Endothelial cell of umbilical vein (primary cell): ENCODE data around the gene KDM3B. TPM values are rescaled to one million over a fixed set of nuclear protein-coding genes. Genes with fewer than 3 reads are reported as not detected.

Source experiments
- BruUV-seq: library from RNA; stranded (reverse); fragments of 400-500 nt; replicated peaks from 2 replicates; lab custom pipeline; 2021; lab: Mats Ljungman, UMichigan
- CTCF ChIA-PET: fragments of 300-600, 350-600 bp; sonication (Branson Sonifier 250); formaldehyde crosslinking; loops from one replicate; lab custom pipeline; 2021; ENCODE audit warnings: antibody characterized with exemption, inconsistent platforms; lab: Charles Lee
- POLR2A ChIA-PET: fragments of 300-600, 350-600 bp; sonication (Branson Sonifier 250); formaldehyde crosslinking; loops from one replicate; lab custom pipeline; 2021; ENCODE audit warnings: antibody characterized with exemption, inconsistent platforms; lab: Charles Lee
- DNase-seq: peaks from one replicate; pipeline ENCODE4 v3.0.0-alpha.2; 2011; ENCODE audit warnings: low read depth, low spot score
- FAIRE-seq: peaks from 2 replicates; lab custom pipeline; 2011; peaks lifted over from hg19 to GRCh38; lab: Jason Lieb, UNC
- H2AFZ ChIP-seq: 2 replicates; pipeline ENCODE4 v1.6.0; 2012; ENCODE audit warnings: low read depth, low read length, control low read depth, inconsistent platforms
- H3K27ac ChIP-seq: 2 replicates; pipeline ENCODE4 v1.5.1; 2011; ENCODE audit warnings: low read depth, mild to moderate bottlenecking, control low read depth, low read length, moderate library complexity; ENCODE audit not compliant: insufficient read depth
- H3K27me3 ChIP-seq, 2 experiments: 2 replicates each; pipeline versions ENCODE4 v1.6.0 to v1.6.1; 2011; ENCODE audit warnings: low read length in 2 of 2, mixed read lengths in 1 of 2; ENCODE audit not compliant: control insufficient read depth in 2 of 2, insufficient read depth in 2 of 2
- H3K36me3 ChIP-seq, 2 experiments: 2 replicates in 1 of 2; 3 replicates in 1 of 2; pipeline ENCODE4 v1.5.1; 2011; ENCODE audit warnings: low read length in 2 of 2, mild to moderate bottlenecking in 1 of 2, moderate library complexity in 1 of 2; ENCODE audit not compliant: control insufficient read depth in 2 of 2, insufficient read depth in 2 of 2; ENCODE audit errors: extremely low read depth in 1 of 2
- H3K4me1 ChIP-seq: 3 replicates; pipeline ENCODE4 v1.5.1; 2011; ENCODE audit warnings: mild to moderate bottlenecking, low read length; ENCODE audit not compliant: control insufficient read depth, insufficient read depth; ENCODE audit errors: extremely low read depth
- H3K4me2 ChIP-seq: 2 replicates; pipeline ENCODE4 v1.6.1; 2011; ENCODE audit warnings: low read length, control low read depth, mixed read lengths; ENCODE audit not compliant: insufficient read depth
- H3K4me3 ChIP-seq, 3 experiments: fragments of 200-600 bp in 1 of 3; sonication (generic), shearing (Covaris generic) in 1 of 3; replicated peaks in 1 of 3; 2 replicates each; pipeline ENCODE4 v1.5.1; 2011 to 2016; ENCODE audit warnings: control low read depth in 3 of 3, low read length in 3 of 3, mild to moderate bottlenecking in 2 of 3, inconsistent platforms in 1 of 3, low read depth in 1 of 3, moderate library complexity in 1 of 3; ENCODE audit not compliant: insufficient read depth in 1 of 3
- H3K79me2 ChIP-seq: 2 replicates; pipeline ENCODE4 v1.6.0; 2012; ENCODE audit warnings: low read length, inconsistent platforms; ENCODE audit not compliant: control insufficient read depth, insufficient read depth
- H3K9ac ChIP-seq: replicated peaks from 2 replicates; pipeline ENCODE3; 2011; ENCODE audit warnings: low read length, control low read depth; ENCODE audit not compliant: insufficient read depth; ENCODE audit errors: extremely low read depth
- H3K9me1 ChIP-seq: replicated peaks from 3 replicates; pipeline ENCODE4 v1.6.0; 2011; ENCODE audit warnings: mild to moderate bottlenecking, low read length; ENCODE audit not compliant: control insufficient read depth, insufficient read depth; ENCODE audit errors: extremely low read depth
- H3K9me3 ChIP-seq: replicated peaks from 2 replicates; pipeline ENCODE4 v1.5.1; 2012; ENCODE audit warnings: low read length, inconsistent platforms; ENCODE audit not compliant: control insufficient read depth, insufficient read depth
- H4K20me1 ChIP-seq: replicated peaks from 2 replicates; pipeline ENCODE3; 2011; ENCODE audit warnings: mild to moderate bottlenecking, low read length; ENCODE audit not compliant: control insufficient read depth, insufficient read depth; ENCODE audit errors: extremely low read depth
- EZH2 ChIP-seq: IDR thresholded peaks from 2 replicates; pipeline ENCODE4 v1.6.1; 2012; ENCODE audit warnings: borderline replicate concordance, low read depth, mild to moderate bottlenecking, moderate library complexity, low read length, inconsistent platforms; ENCODE audit not compliant: severe bottlenecking
- FOS ChIP-seq: IDR thresholded peaks from 2 replicates; pipeline ENCODE4 v1.6.1; 2011; ENCODE audit warnings: mild to moderate bottlenecking, low read length, moderate library complexity, borderline replicate concordance; ENCODE audit not compliant: insufficient read depth
- GATA2 ChIP-seq: IDR thresholded peaks from 2 replicates; pipeline ENCODE4 v1.7.0; 2011; ENCODE audit warnings: low read depth, mild to moderate bottlenecking, moderate library complexity, mixed read lengths, low read length; ENCODE audit not compliant: insufficient read length, insufficient read depth
- JUN ChIP-seq: IDR thresholded peaks from 2 replicates; pipeline ENCODE4 v1.6.1; 2011; ENCODE audit warnings: borderline replicate concordance, low read depth; ENCODE audit not compliant: insufficient read length, insufficient read depth
- MYC ChIP-seq: IDR thresholded peaks from one replicate; pipeline ENCODE4 v1.6.1; 2011; ENCODE audit warnings: mild to moderate bottlenecking, low read depth, low read length
- POLR2A ChIP-seq: IDR thresholded peaks from 2 replicates; pipeline ENCODE4 v1.6.1; 2012; ENCODE audit warnings: low read depth, mild to moderate bottlenecking, control low read depth, low read length
- POLR2AphosphoS5 ChIP-seq: IDR thresholded peaks from 2 replicates; pipeline ENCODE4 v1.6.1; 2012; ENCODE audit warnings: low read depth, mild to moderate bottlenecking, control low read depth, low read length, moderate library complexity; ENCODE audit not compliant: insufficient read depth
- dilution Hi-C: fragments of 300-500 bp; cut with MboI; formaldehyde crosslinking; loops from one replicate; pipeline ENCODE4 v1.15.0; 2019; ENCODE audit warnings: low sequenced_read_pairs; ENCODE audit not compliant: extremely low pct_ligation_motif_present
- intact Hi-C: fragments of 100-400 bp; cut with micrococcal nuclease; formaldehyde crosslinking; loops from one replicate; pipeline ENCODE4 v1.10.0; 2022
- polyA plus RNA-seq, 4 experiments: library from polyadenylated mRNA; depleted of rRNA in 3 of 4; stranded (reverse) in 3 of 4; unstranded in 1 of 4; fragments of >200 nt; gene quantifications; 2 replicates each; pipeline versions ENCODE4 v1.2.1 to v1.2.3, GENCODE V29; 2011 to 2012; ENCODE audit warnings: missing spikeins in 1 of 4
- total RNA-seq: library from RNA; stranded (reverse); gene quantifications from 2 replicates; pipeline ENCODE4 v1.2.3, GENCODE V29; 2021
- TF ChIP-seq, protein P1 (sequence below): IDR thresholded peaks from 2 replicates; pipeline ENCODE4 v1.6.1; 2011; ENCODE audit not compliant: insufficient read depth, insufficient read length
- TF ChIP-seq, protein P2 (sequence below), 2 donors: IDR thresholded peaks; 1 replicate in 1 of 2; 2 replicates in 1 of 2; pipeline ENCODE4 v1.5.1; 2011; ENCODE audit warnings: low read length in 2 of 2, mild to moderate bottlenecking in 2 of 2, moderate library complexity in 2 of 2, control low read depth in 1 of 2, inconsistent platforms in 1 of 2, low read depth in 1 of 2; ENCODE audit not compliant: insufficient read depth in 1 of 2; ENCODE audit errors: extremely low read depth in 1 of 2

The KDM3B gene
- total and polyA plus RNA-seq, 2 donors (not counting 3 experiments of a cell fraction or from before 2014, with no cell fraction given) = 19.0 to 55.7 TPM

DNA sequence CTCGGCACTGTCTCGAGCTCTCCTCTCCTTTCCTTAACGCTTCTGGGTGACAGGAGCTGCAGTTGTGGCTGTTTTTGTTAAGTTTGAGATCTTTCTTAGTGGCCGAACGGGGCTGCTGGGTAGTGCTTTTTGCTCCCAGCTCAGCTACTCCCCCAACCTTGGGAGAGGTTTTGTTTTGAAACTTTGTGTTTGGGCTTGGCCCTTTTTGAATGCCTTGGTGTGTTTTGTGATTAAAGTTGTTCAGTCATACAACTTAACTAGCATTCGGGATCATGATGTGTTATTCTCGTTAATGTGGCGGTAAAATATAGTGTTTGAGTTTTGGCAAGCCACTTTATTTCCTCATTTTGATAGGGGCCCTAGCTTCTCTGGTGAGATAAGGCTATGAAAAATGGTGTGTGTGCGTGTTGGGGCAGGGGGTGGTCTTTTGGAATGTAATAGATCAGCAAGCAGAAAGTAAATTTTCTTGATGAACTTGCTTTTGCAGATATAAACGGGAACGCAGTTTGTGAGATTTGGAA is 1.1 kb downstream of the KDM3B start:
- Histone ChIP-seq H2AFZ (peak overlapping the region; percentile 87), H3K4me3 (peak overlapping the region; percentile 58 to 95 (median 78)), H3K36me3 (peaks cover 0 to 4% of the 10 kb centered on the region in 2 experiments), H3K9me3 (no peaks in the 10 kb centered on the region), H3K4me1 (peaks cover 14% of the 10 kb centered on the region), H3K4me2 (peak overlapping the region; percentile 93), H3K27ac (peak overlapping the region; percentile 65), H3K27me3 (no peaks in the 10 kb centered on the region), H3K79me2 (peaks cover 52% of the 10 kb centered on the region), H4K20me1 (no peaks in the 10 kb centered on the region), H3K9ac (peak overlapping the region; percentile 87), H3K9me1 (no peaks in the 10 kb centered on the region)
- dilution Hi-C loops (no loop called here), intact Hi-C loops (loop anchor here (2.0 to 5.0 kb wide), 4 partner anchors 15 to 679 kb away; no protein-coding TSS in a partner anchor)
- FAIRE-seq (no peak), DNase-seq (no peak)
- CTCF ChIA-PET = interaction anchor here (0.6 to 5.7 kb wide), 17 partner anchors 8 to 348 kb away, joined by 3 to 71 read pairs (median 5); partner anchors contain the start of genes CDC25C and FAM53C
- TF ChIP-seq, protein P1, sequence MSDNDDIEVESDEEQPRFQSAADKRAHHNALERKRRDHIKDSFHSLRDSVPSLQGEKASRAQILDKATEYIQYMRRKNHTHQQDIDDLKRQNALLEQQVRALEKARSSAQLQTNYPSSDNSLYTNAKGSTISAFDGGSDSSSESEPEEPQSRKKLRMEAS = no peak
- TF ChIP-seq JUN (no peak), MYC (no peak), POLR2A (no peak), GATA2 (no peak), FOS (no peak), EZH2 (no peak), POLR2AphosphoS5 (no peak)
- TF ChIP-seq, protein P2, sequence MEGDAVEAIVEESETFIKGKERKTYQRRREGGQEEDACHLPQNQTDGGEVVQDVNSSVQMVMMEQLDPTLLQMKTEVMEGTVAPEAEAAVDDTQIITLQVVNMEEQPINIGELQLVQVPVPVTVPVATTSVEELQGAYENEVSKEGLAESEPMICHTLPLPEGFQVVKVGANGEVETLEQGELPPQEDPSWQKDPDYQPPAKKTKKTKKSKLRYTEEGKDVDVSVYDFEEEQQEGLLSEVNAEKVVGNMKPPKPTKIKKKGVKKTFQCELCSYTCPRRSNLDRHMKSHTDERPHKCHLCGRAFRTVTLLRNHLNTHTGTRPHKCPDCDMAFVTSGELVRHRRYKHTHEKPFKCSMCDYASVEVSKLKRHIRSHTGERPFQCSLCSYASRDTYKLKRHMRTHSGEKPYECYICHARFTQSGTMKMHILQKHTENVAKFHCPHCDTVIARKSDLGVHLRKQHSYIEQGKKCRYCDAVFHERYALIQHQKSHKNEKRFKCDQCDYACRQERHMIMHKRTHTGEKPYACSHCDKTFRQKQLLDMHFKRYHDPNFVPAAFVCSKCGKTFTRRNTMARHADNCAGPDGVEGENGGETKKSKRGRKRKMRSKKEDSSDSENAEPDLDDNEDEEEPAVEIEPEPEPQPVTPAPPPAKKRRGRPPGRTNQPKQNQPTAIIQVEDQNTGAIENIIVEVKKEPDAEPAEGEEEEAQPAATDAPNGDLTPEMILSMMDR (IDR thresholded peaks at IDR 0.05; ENCODE audit: extremely low read depth in 1 of 2, insufficient read depth in 1 of 2, low read depth in 1 of 2, low read length in 2 of 2) = no peak
- TSS peak; percentile 30 for BruUV-seq
- POLR2A ChIA-PET = interaction anchor here (0.5 to 4.4 kb wide), 6 partner anchors 14 to 714 kb away, joined by 3 to 58 read pairs (median 4); partner anchors contain the start of genes CDC25C and FAM53C
